Daoy (cell line): ENCODE results near the gene SPANXN1. TPM values are rescaled to one million over a fixed set of nuclear protein-coding genes. Genes with fewer than 3 reads are reported as not detected.
"Not testable (repeated sequence)": the region's sequence is repeated elsewhere in the genome, so short reads cannot be mapped to it uniquely, and the experiment has no call there.

Experiments
- DNase-seq: peaks from one replicate; pipeline ENCODE4 v3.0.0-alpha.2; 2015; ENCODE audit warnings: low read depth
- total RNA-seq: library from RNA; depleted of rRNA; stranded (reverse); fragments of >200 nt; shearing (Covaris generic); gene quantifications from 2 replicates; pipeline ENCODE4 v1.2.3, GENCODE V29; 2014; rRNA removed

The SPANXN1 gene, protein sequence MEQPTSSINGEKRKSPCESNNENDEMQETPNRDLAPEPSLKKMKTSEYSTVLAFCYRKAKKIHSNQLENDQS
- not detected in 2 replicates for total RNA-seq

DNA sequence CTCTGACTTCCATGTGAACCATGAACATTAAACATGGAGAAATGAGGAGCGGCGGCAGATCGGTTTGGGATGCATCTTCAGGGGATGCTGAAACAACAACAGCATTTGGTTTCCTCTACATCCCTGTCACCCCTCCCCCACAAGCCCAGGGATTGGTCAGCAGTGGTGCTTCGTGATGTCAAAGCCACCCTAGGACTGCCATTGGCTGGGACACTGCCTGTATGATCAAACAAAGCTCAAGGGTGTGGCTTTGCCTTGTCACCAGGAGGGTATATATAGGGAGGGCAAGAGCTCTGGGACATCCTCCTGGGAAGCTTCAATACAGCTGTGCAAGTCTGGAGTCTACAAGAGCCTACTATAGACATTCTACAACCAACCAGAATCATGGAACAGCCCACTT is at the start of gene SPANXN1:
SPANXN1 (plus strand) TSS at position 301 of the 400 bp plus-strand sequence; CDS start at position 385, 84 bp downstream.
- not testable (repeated sequence) for DNase-seq

DNA sequence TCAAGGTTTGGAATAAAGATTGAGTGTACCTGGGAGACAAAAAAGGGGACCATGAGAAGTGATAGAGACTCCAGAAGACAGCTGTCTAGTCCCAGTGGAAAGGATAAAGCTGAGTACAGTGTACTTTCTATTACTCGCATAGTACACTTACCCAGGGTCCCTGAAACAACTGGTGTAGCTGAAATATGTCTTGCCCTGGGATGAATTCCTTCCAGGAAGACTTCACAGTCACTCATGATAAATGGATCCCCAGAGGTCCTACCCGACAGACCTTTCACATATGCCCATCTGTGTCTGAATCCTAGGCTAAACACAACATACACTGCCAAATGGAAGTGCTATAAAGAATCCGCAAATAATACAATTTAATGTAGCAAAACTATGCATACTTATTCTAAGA is 48.2 kb upstream of the SPANXN1 start:
- no peak for DNase-seq

DNA sequence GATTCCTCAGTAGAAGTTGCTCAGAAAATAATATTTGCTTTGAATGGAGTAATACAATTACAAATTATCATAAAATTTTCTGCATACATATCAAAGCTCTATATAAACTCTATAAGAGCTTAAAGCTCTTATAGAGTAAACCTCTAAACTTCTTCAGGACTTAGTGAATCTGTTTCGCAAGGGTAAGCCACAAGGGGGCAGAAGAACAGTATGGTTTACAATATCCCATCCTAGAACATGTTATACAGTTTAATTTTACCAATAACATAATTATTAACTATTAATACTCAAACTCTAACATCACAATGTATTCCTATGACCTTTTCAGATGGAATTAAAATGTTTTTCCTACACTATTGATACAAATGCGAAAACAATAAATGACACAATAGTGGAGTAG is 33.8 kb upstream of the SPANXN1 start:
- peak; percentile 2 for DNase-seq

DNA sequence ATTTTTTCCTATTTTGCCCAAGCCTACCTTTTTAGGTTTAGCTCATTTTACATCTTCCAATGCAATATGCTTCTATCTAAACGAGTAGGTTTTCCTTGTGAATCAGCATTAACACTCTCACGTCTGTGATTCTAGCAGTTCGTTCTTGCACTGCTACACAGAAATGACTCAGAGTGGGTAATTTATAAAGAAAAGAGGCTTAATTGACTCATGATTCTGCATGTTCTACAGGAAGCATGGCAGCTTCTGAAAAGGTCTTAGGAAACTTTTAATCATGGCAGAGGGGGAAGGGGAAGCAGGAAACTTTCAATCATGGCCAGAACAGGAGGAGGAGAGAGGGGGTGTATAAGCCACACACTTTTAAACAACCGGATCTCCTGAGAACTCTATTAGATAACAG is 44.9 kb downstream of the SPANXN1 start:
- peak; percentile 8 for DNase-seq
